NOMO-1 (cell line): ENCODE data around the gene ZSCAN4.

Experiments used
- DNase-seq, 2 experiments: peaks; one replicate each; lab custom pipeline; 2025; ENCODE audit not compliant: unreplicated experiment in 2 of 2; lab: John Stamatoyannopoulos, UW

The ZSCAN4 gene

GRCh38 chr19:57668635-57669034 is at the start of gene ZSCAN4:
Gene ZSCAN4 (plus strand): TSS chr19:57668935. CDS start chr19:57676146, 7,211 bp downstream.
- DNase-seq = no peak

- DNase-seq = no peak
These were observed 47.9 kb upstream of the ZSCAN4 start for GRCh38 chr19:57620673-57621348.

- no peak for DNase-seq
These were observed 45.6 kb upstream of the ZSCAN4 start for GRCh38 chr19:57623091-57623490.

- DNase-seq = peak; percentile 92 to 95
These were observed 35.5 kb upstream of the ZSCAN4 start, which contains the start of gene ZNF211 for GRCh38 chr19:57632987-57633831. Gene ZNF211 (plus strand): TSS chr19:57633168. CDS start chr19:57633347, 179 bp downstream.

DNA sequence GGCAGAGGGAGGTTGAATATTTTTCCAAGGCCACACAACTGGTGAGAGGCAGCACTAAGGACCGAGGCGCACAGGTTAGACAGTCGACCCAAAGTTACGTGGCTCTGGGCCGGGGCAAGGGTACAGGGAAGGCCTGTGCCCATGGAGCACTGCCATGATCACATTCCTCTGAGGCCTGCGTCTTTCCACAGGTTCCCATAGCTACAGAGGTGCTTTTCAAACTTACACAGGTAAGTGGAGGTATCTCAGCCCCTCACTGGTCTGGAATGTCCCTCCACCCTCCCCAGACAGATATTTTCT is 35.0 kb upstream of the ZSCAN4 start:
- no peak for DNase-seq

GRCh38 chr19:57637379-57637778 is 31.4 kb upstream of the ZSCAN4 start:
- DNase-seq = no peak

DNA sequence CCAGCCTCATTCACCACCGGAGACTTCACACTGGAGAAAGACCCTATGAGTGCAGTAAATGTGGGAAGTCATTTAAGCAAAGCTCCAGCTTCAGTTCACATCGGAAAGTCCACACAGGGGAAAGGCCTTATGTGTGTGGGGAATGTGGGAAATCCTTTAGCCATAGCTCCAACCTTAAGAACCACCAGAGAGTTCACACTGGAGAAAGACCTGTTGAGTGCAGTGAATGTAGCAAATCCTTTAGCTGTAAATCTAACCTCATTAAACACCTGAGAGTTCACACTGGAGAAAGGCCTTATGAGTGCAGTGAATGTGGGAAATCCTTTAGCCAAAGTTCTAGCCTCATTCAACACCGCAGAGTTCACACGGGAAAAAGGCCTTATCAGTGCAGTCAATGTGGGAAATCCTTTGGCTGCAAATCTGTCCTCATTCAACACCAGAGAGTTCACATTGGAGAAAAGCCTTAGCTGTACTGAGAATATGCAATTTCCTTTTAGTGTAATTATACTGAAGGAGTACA is 27.0 kb upstream of the ZSCAN4 start:
- DNase-seq = no peak

DNA sequence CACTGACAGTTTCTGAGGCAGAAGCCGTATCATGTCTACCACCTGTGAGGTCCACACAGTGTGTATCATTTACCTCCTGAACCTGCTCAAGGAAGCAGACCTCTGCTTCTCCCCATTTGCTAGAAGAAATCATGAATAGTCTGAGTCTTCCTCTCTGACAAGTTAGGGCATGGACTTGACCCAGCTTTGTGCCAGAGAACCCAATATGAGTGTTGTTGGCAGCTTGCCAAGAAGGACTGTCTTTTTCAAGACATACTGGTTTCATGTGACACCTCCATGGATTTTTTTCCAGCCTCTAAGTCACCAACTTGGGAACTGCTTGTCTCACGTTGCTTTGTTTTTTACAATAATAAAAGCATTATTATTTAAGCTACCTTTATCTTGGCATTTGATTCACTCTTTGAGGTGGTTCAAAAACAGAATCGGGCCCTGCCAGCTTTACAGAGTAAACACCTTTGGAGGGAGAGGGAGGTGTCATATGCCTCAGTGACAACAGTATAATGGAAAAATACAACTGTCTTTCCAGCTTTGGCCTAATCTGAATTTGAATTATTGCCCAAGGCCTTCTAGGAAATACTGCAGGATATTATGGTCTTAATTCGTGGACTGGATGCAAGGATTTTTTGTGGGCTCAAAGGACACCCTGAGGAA is 26.2 kb upstream of the ZSCAN4 start:
- no peak for DNase-seq

GRCh38 chr19:57643734-57644133 is 25.0 kb upstream of the ZSCAN4 start:
- no peak for DNase-seq

GRCh38 chr19:57648331-57649003 is 20.3 kb upstream of the ZSCAN4 start:
- no peak for DNase-seq

DNA sequence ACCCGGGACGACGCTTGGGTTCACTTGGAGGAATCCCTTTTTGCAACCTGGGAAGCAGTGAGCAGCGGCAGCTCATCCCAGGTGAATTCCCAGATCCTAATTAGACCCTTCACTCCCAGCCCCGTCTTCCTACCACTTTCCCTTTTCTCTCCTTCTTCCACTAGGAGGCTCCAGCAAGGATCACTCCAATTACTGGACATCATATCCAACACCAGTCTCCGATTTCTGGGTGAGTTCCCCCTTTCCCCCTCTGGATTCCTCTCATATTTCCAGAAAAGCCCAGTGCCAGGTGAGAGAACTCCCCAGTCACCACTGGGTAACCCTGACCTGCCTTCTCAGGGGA is 17.1 kb upstream of the ZSCAN4 start:
- DNase-seq = no peak

DNA sequence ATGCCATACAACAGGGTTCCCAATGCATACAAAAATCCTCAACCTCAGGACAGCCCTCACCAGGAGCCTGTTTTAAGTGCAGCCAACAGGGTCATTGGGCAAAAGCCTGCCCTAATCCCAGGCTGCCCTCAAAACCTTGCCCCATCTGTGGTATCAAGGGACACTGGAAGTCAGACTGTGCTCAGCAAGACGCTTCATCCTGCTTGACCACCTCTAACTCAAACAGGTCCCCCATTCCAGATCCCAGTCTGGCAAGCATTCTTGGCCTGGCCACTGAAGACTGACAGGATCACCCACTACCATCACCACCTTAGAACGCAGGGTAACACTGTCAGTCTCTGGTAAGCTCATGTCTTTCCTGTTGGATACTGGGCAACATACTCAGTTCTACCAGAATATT is 15.0 kb upstream of the ZSCAN4 start:
- no peak for DNase-seq

DNA sequence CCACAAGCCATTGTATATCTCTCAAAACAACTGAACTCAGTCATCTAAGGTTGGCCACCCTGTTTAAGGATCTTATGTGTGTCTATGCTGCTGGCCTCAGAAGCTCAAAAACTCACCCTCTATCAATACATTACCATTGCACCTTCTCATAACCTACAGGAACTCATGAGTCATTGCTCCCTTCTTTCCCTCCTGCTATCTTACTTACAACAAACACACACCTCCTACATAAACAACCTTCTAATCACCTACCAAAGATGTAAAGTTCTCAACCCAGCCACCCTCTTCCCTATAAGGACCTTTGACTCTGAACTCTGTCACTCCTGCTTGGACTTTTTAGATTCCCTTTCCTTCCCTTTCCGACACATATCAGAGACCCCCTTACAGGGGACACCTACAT is 13.3 kb upstream of the ZSCAN4 start:
- no peak for DNase-seq

DNA sequence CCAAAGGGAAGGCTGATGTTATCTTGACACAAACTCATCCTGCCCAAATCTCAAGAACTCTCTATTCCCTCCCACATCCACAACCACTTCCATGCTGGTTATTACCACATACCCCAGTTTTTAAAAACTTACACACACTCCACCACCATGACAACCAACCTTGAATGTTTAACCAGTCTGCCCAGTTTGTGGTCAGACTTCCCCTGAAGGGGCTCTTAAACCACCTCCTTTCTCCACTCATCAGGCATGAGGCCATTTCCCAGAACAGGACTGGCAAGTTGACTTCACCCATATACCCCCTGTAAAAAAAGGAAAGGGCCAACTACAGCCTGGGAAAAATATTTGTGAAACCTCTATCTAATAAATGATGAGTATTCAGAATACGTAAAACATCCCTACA is 12.4 kb upstream of the ZSCAN4 start:
- DNase-seq = no peak

DNA sequence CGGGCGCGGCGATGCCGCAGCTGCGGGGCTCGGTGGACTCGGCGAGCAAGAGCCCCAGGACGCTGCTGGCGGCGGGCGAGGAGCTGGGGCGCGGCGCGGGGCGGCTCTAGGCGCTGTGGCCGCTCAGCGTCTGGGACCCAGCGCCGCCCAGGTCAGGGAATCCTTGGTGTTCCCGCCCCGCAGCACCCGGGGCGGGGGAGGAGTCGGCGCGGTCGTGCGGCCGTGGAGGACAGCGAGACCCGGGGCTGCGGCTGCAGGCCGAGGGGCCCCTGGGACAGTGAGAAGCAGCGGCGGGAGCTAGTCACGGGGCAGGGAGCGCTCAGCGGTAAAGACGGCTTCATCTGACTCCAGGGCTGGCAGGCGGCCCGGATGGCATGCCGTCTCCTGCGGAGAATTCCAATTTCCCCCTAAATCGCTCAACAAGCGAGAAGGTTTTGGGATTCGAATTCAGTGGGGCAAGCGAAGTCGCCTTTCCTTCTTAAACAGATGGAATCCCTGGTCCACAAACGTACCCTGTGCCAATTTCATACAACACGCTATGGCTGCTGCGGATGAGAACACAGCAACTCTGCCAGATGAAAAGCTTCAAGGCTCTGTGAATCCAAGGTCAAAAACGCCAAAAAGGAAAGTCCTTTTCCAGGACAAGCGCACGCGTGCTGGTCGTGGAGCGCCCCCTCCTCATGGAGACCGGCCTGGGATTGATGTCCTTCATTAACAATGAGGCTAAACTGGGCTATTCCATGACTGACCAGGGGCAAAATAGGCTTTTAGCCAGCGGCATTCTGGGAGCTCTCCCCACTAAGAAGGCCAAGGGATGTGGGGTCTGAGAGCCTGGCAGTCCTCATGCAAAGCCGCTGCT is 4.2 kb upstream of the ZSCAN4 start:
- no peak for DNase-seq

DNA sequence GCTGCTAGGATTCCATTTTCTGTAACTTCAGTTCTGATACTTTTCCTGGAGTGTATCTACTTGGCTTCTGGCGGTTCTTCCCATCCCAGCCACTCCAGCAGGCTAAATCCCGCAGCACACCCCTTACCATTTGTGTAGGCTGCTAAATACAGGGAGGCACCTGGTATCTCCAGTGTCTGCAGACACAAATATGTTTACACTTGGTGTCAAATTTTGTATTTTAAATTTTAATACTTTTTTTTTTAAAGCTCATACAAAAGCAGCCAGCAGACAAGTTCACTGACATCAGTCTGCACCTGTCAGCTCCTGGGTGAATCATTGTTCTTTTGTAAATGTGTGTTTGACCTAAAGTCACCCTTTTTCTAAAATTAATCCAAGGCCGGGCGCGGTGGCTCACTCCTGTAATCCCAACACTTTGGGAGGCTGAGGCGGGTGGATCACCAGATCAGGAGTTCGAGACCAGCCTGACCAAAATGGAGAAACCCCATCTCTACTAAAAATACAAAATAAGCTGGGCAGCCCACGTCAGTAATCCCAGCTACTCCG is 3.4 kb upstream of the ZSCAN4 start:
- no peak for DNase-seq

DNA sequence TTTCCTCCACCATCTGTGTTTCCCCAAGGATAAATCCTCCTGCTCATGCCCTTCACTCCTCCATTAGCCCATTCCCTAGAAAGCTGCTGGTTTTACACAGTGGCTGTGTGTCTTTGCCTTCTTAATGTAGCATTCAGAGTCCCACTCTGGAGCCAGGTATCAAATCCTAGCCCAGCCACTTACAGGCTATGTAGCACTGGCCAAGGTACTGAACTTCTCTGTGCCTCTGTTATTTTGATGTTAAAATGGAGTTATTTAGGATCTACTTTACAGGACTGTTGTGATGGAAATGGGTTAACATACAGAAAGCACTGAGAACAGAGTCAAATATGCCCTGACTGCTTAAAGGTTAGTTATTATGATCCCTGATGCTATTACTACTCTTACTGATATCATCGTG is 1.5 kb upstream of the ZSCAN4 start:
- no peak for DNase-seq

DNA sequence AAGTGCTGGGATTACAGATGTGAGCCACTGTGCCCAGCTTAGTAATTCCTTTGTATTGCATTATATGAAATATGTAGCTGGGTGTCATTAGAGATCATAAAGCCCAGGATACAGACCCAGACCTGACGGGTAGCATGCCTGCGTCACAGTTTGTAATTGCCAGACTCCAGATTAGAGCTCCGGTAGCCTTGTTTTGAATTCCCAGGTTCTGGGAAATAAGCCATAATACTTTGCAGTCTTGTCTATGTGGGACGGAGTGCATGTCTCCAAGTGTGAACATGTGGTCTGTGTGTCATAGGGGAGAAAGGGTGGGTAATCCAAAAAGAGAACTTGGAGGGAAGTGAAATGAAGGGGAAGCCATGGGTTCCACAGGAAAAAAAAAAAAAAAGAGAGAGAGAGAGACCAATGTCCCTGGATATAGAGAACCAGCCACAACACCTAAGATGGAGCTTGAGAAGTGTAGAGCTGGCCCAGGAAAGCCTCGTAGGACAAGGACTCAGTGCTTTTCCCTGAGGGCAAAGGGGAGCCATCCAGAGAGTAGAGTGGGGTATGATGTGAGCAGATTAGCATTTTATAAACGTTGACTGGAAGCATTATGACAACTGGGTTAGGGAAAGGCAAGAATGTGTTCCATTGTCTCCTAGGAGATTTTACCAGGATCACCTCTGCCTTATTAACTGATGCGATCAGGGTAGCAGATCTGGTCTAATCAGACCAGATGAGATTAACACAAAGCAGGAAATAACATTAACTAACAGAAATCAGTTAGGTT is 2.6 kb downstream of the ZSCAN4 start:
- DNase-seq = no peak

DNA sequence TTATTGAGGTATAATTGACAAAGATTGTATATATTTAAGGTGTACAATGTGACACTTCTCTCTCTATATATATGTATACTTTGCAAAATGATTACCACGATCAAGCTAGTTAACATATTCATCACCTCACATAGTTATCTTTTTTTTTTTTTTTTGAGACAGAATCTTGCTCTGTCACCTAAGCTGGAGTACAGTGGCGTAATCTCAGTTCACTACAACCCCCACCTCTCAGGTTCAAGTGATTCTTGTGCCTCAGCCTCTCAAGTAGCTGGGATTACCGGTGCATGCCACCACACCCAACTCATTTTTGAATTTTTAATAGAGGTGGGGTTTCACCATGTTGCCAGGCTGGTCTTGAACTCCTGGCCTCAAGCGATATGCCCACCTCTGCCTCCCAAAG is 3.7 kb downstream of the ZSCAN4 start:
- no peak for DNase-seq
